Epithelial cell of proximal tubule (primary cell): ENCODE measurements around the gene MARCOL. TPM values are rescaled to one million over a fixed set of nuclear protein-coding genes. Genes with fewer than 3 reads are reported as not detected.

Experiments used
- DNase-seq: peaks from one replicate; pipeline ENCODE4 v3.0.0-alpha.2; 2011; ENCODE audit warnings: low read depth
- H3K4me3 ChIP-seq: 2 replicates; pipeline ENCODE4 v1.5.1; 2011; ENCODE audit warnings: low read depth, mild to moderate bottlenecking, low read length
- CTCF ChIP-seq: conservative IDR thresholded peaks from 2 replicates; pipeline ENCODE4 v1.5.1; 2012; ENCODE audit warnings: low read depth, mild to moderate bottlenecking, low read length
- total RNA-seq: library from RNA; depleted of rRNA; stranded (reverse); fragments of >200 nt; gene quantifications from 2 replicates; pipeline ENCODE4 v1.2.3, GENCODE V29; 2015

MARCOL gene
- total RNA-seq, 1 donor from 2014 or later, result not detected

- no peak overlapping the region for H3K4me3 ChIP-seq
- DNase-seq, result no peak
- no peak for TF ChIP-seq CTCF
Observed at GRCh38 chr5:148228392-148228984, 9.8 kb upstream of the MARCOL start.

- no peak overlapping the region for H3K4me3 ChIP-seq
- no peak for TF ChIP-seq CTCF
- no peak for DNase-seq
Observed at GRCh38 chr5:148229840-148230239, 8.5 kb upstream of the MARCOL start.

GRCh38 chr5:148230240-148230639 is 8.1 kb upstream of the MARCOL start:
- no peak for DNase-seq
- TF ChIP-seq CTCF, result no peak
- H3K4me3 ChIP-seq, result no peak overlapping the region

GRCh38 chr5:148237785-148238417 is 424 bp upstream of the MARCOL start:
- H3K4me3 ChIP-seq, result no peak overlapping the region
- TF ChIP-seq CTCF, result no peak
- DNase-seq, result no peak

- no peak overlapping the region for H3K4me3 ChIP-seq
- TF ChIP-seq CTCF, result no peak
- DNase-seq, result peak; percentile 6
Observed at GRCh38 chr5:148248894-148249293, 10.6 kb downstream of the MARCOL start.

GRCh38 chr5:148255456-148255855 is 17.1 kb downstream of the MARCOL start:
- no peak for DNase-seq
- TF ChIP-seq CTCF, result no peak
- H3K4me3 ChIP-seq, result no peak overlapping the region

GRCh38 chr5:148259288-148259687 is 21.0 kb downstream of the MARCOL start:
- no peak overlapping the region for H3K4me3 ChIP-seq
- no peak for TF ChIP-seq CTCF
- DNase-seq, result no peak
